ENCODE results near the gene ANKLE1. TPM values are rescaled to one million over a fixed set of nuclear protein-coding genes. Genes with fewer than 3 reads are reported as not detected.
A peak's percentile ranks its signal among the peaks of the same experiment; 100 is the strongest.

The ANKLE1 gene, protein sequence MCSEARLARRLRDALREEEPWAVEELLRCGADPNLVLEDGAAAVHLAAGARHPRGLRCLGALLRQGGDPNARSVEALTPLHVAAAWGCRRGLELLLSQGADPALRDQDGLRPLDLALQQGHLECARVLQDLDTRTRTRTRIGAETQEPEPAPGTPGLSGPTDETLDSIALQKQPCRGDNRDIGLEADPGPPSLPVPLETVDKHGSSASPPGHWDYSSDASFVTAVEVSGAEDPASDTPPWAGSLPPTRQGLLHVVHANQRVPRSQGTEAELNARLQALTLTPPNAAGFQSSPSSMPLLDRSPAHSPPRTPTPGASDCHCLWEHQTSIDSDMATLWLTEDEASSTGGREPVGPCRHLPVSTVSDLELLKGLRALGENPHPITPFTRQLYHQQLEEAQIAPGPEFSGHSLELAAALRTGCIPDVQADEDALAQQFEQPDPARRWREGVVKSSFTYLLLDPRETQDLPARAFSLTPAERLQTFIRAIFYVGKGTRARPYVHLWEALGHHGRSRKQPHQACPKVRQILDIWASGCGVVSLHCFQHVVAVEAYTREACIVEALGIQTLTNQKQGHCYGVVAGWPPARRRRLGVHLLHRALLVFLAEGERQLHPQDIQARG
- 0.99 and 1.5 TPM in 2 replicates for total RNA-seq
- long read RNA-seq, partial matches to known transcripts, result 1 of 1 reads
- long read RNA-seq, other reads (novel, unspliced or antisense), result 0 of 1 reads

DNA sequence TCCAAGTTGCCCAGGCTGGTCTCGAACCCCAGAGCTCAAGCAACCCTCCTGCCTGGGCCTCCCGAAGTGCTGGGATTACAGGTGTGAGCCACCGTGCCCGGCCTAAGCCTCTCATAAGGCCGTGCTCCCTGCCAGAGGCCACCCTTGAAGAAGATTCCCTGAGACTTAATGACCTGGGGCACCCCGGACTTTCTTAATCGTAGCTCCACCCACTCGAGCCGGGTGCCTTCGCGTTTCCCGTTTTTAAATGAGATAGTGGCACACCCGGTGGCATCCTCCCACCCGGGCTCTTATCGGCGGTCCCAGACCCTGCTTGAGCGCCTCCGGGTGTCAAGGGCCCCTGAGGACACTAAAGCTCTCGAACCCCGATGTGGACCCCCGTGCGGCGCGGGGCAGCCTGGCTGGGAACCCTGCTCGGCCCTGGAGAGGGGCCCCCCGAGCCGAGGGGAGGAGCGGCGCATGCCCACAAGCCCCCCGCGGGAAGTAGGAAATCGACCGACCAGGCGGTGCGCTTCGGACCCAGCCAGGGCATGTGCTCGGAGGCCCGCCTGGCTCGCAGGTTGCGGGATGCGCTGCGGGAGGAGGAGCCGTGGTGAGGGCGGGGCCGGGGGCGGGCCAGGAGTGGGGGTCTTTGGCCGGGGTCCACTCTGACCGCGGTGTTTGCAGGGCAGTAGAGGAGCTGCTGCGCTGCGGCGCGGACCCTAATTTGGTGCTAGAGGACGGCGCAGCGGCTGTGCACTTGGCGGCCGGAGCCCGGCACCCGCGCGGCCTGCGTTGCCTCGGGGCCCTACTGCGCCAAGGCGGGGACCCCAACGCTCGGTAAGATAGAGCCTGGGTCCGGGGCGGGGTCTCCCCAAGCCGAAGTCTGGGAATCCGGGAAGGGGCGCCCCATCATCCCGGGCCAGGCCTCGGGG lies at the start of gene ANKLE1:
ANKLE1 (plus strand) TSS at position 511 of the 914 bp plus-strand sequence; CDS start at position 531, 20 bp downstream.
- DNase-seq (ENCODE audit: extremely low spot score, unreplicated experiment), result no peak
- TF ChIP-seq, protein P1, sequence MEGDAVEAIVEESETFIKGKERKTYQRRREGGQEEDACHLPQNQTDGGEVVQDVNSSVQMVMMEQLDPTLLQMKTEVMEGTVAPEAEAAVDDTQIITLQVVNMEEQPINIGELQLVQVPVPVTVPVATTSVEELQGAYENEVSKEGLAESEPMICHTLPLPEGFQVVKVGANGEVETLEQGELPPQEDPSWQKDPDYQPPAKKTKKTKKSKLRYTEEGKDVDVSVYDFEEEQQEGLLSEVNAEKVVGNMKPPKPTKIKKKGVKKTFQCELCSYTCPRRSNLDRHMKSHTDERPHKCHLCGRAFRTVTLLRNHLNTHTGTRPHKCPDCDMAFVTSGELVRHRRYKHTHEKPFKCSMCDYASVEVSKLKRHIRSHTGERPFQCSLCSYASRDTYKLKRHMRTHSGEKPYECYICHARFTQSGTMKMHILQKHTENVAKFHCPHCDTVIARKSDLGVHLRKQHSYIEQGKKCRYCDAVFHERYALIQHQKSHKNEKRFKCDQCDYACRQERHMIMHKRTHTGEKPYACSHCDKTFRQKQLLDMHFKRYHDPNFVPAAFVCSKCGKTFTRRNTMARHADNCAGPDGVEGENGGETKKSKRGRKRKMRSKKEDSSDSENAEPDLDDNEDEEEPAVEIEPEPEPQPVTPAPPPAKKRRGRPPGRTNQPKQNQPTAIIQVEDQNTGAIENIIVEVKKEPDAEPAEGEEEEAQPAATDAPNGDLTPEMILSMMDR (IDR thresholded peaks at IDR 0.05), result no peak
- Mint-ChIP-seq H3K4me3 (ENCODE audit: unreplicated experiment) (peak within 1 kb of the TSS; percentile 65), H3K27me3 (ENCODE audit: unreplicated experiment) (no peaks in the 10 kb centered on the region), H3K9me3 (ENCODE audit: unreplicated experiment) (no peaks in the 10 kb centered on the region), H3K4me1 (ENCODE audit: unreplicated experiment) (peaks cover 3% of the 10 kb centered on the region), H3K27ac (ENCODE audit: unreplicated experiment) (no peak within 1 kb of the TSS), H3K36me3 (ENCODE audit: unreplicated experiment) (peaks cover 4% of the 10 kb centered on the region)

DNA sequence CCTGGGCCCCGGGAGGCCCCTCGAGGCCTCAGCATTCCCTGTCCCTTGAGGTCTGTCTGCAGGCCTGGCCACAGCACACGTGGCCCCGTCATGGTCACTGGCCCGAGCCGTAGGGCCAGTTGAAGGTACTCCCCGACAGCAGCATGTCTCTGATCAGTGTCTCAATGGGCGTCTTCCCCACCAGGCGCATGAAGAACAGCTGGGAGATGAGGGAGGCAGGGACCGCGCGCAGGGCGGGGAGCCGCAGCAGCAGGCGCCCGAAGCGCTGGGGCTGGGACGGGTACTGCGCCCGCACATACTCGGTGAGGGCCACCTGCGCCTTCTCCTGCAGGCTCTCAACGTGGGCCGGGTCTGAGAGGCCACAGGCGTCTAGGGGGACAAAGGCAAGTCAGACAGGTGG lies 49.4 kb upstream of the ANKLE1 start:
- Mint-ChIP-seq H3K4me3 (ENCODE audit: unreplicated experiment) (no peak overlapping the region), H3K27me3 (ENCODE audit: unreplicated experiment) (no peaks in the 10 kb centered on the region), H3K4me1 (ENCODE audit: unreplicated experiment) (peaks cover 14% of the 10 kb centered on the region), H3K27ac (ENCODE audit: unreplicated experiment) (no peak overlapping the region), H3K9me3 (ENCODE audit: unreplicated experiment) (no peaks in the 10 kb centered on the region), H3K36me3 (ENCODE audit: unreplicated experiment) (peaks cover 10% of the 10 kb centered on the region)
- TF ChIP-seq, protein P1 (IDR thresholded peaks at IDR 0.05), result no peak
- no peak for DNase-seq (ENCODE audit: extremely low spot score, unreplicated experiment)

DNA sequence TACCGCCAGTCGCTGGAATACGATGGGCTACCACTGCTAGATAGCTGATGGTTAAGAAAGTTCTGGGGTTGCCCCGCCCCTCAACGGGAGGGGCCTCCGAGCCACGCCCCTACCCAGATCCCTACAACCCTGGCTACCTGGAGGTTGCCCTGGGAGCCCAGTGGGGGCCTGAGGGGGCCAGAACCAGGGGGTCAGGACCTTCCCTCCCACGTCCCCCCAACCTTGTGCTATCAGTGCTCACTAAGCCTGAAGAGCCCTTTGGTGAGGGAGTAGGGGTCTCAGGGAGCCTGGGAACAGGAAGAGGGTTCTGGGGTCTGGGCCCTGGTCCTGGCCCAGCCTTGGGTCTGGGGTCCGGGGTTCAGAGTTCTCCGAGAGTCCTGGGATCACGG lies 46.8 kb upstream of the ANKLE1 start:
- H3K4me3 Mint-ChIP-seq (ENCODE audit: unreplicated experiment), result peak overlapping the region; percentile 47
- peaks cover 13% of the 10 kb centered on the region for H3K4me1 Mint-ChIP-seq (ENCODE audit: unreplicated experiment)
- no peak for DNase-seq (ENCODE audit: extremely low spot score, unreplicated experiment)
- no peaks in the 10 kb centered on the region for H3K9me3 Mint-ChIP-seq (ENCODE audit: unreplicated experiment)
- TF ChIP-seq, protein P1 (IDR thresholded peaks at IDR 0.05), result no peak
- no peaks in the 10 kb centered on the region for H3K27me3 Mint-ChIP-seq (ENCODE audit: unreplicated experiment)
- no peak overlapping the region for H3K27ac Mint-ChIP-seq (ENCODE audit: unreplicated experiment)
- H3K36me3 Mint-ChIP-seq (ENCODE audit: unreplicated experiment), result peaks cover 16% of the 10 kb centered on the region

DNA sequence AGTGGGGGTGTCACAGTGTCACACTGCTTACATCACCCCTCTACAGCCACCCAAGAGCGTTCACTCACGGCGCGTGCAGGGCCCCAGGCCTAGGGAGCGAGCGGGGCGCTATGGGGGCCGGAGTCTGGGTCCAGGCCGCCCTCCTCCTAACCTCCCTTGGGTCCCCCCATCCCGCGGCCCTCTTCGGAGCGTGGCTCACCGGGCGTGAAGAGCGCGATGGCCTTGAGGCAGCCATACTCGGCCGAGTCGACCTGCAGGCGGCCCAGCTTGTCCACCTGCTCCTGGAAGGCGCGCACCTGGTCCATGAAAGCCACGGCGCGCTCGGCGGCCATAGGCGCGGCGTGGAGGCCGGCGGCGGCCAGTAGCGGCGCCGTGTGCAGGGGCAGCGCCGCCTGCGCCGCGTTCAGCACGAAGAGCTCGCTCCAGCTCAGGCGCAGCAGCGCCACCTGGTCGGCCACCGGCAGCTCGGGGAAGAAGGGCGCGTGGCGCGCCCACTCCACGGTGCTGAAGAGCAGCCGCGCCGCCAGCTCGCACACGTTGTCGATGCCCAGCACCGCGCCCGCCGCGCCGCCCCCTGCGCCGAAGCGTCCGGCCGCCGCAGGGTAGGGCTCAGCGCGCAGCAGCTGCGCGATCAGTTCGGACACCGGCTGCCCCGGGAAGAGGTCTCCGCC lies 46.3 kb upstream of the ANKLE1 start:
- H3K27me3 Mint-ChIP-seq (ENCODE audit: unreplicated experiment), result no peaks in the 10 kb centered on the region

More for the DNA sequence above, 46.3 kb upstream of the ANKLE1 start:
- H3K36me3 Mint-ChIP-seq (ENCODE audit: unreplicated experiment), result peaks cover 16% of the 10 kb centered on the region
- peak overlapping the region; percentile 41 for H3K27ac Mint-ChIP-seq (ENCODE audit: unreplicated experiment)
- DNase-seq (ENCODE audit: extremely low spot score, unreplicated experiment), result peak; percentile 90
- peak overlapping the region; percentile 47 for H3K4me3 Mint-ChIP-seq (ENCODE audit: unreplicated experiment)
- H3K4me1 Mint-ChIP-seq (ENCODE audit: unreplicated experiment), result peaks cover 13% of the 10 kb centered on the region
- no peaks in the 10 kb centered on the region for H3K9me3 Mint-ChIP-seq (ENCODE audit: unreplicated experiment)
- TF ChIP-seq, protein P1 (IDR thresholded peaks at IDR 0.05), result peak; percentile 69

Data from osteocyte (in vitro differentiated cells).